GM23338 (cell line): ENCODE results near the gene AHI1. TPM values are rescaled to one million over a fixed set of nuclear protein-coding genes. Genes with fewer than 3 reads are reported as not detected.

Experiments used
- ATAC-seq: fragments of 200-7000 bp; cut with Tn5 transposase; 3 replicates; pipeline ENCODE4 v1.9.1; 2020
- DNase-seq: peaks from one replicate; pipeline ENCODE4 v3.0.0-alpha.2; 2015; ENCODE audit warnings: low spot score
- H2AFZ ChIP-seq: fragments of 200-600 bp; sonication (generic); 2 replicates; pipeline ENCODE4 v1.8.0; 2016; ENCODE audit warnings: antibody characterized with exemption, mild to moderate bottlenecking, moderate library complexity
- H3F3A ChIP-seq: fragments of 200-600 bp; sonication (generic); replicated peaks from 2 replicates; pipeline ENCODE4 v1.8.0; 2017; ENCODE audit warnings: antibody characterized with exemption, mixed run types, low read depth
- H3K27ac ChIP-seq: fragments of 200-600 bp; sonication (generic); 2 replicates; pipeline ENCODE4 v1.6.1; 2016; ENCODE audit warnings: low read depth
- H3K27me3 ChIP-seq: fragments of 200-600 bp; sonication (generic); 2 replicates; pipeline ENCODE4 v1.8.0; 2016; ENCODE audit warnings: mild to moderate bottlenecking, mixed run types, moderate library complexity; ENCODE audit not compliant: insufficient read depth
- H3K36me3 ChIP-seq: fragments of 200-600 bp; sonication (generic); 2 replicates; pipeline ENCODE4 v1.8.0; 2016; ENCODE audit warnings: mild to moderate bottlenecking; ENCODE audit not compliant: insufficient read depth
- H3K4me1 ChIP-seq: fragments of 200-600 bp; sonication (generic); 2 replicates; pipeline ENCODE4 v1.8.0; 2016; ENCODE audit warnings: mild to moderate bottlenecking, moderate library complexity; ENCODE audit not compliant: insufficient read depth
- H3K4me2 ChIP-seq: fragments of 200-600 bp; sonication (generic); 2 replicates; pipeline ENCODE4 v1.7.1; 2017; ENCODE audit warnings: mixed run types
- H3K4me3 ChIP-seq: fragments of 200-600 bp; sonication (generic); 2 replicates; pipeline ENCODE4 v1.6.1; 2016; ENCODE audit warnings: mixed run types
- H3K79me2 ChIP-seq: fragments of 200-600 bp; sonication (generic); replicated peaks from 2 replicates; pipeline ENCODE4 v1.8.0; 2017; ENCODE audit warnings: mild to moderate bottlenecking; ENCODE audit not compliant: insufficient read depth
- H3K9me2 ChIP-seq: fragments of 200-600 bp; sonication (generic); 2 replicates; pipeline ENCODE4 v1.8.0; 2017; ENCODE audit not compliant: insufficient read depth
- H4K20me1 ChIP-seq: fragments of 200-600 bp; sonication (generic); replicated peaks from 2 replicates; pipeline ENCODE4 v1.8.0; 2017; ENCODE audit warnings: mild to moderate bottlenecking; ENCODE audit not compliant: insufficient read depth
- H3K27ac Mint-ChIP-seq: 2 replicates; pipeline ENCODE4 v1.8.0; 2020; ENCODE audit warnings: inconsistent platforms, mild to moderate bottlenecking, moderate library complexity, mixed read lengths
- H3K27me3 Mint-ChIP-seq: 3 replicates; pipeline ENCODE4 v1.8.0; 2022; ENCODE audit warnings: low read depth, mild to moderate bottlenecking, moderate library complexity, mixed read lengths, inconsistent platforms; ENCODE audit not compliant: insufficient read depth, poor library complexity
- H3K36me3 Mint-ChIP-seq: 3 replicates; pipeline ENCODE4 v1.8.0; 2021; ENCODE audit warnings: low read depth, mild to moderate bottlenecking, inconsistent platforms, moderate library complexity, mixed read lengths
- H3K4me1 Mint-ChIP-seq: 3 replicates; pipeline ENCODE4 v1.8.0; 2020; ENCODE audit warnings: mild to moderate bottlenecking, inconsistent platforms, mixed read lengths
- H3K4me3 Mint-ChIP-seq: 3 replicates; pipeline ENCODE4 v1.8.0; 2021; ENCODE audit warnings: moderate library complexity, mild to moderate bottlenecking, inconsistent platforms, mixed read lengths
- H3K9me3 Mint-ChIP-seq: 3 replicates; pipeline ENCODE4 v1.8.0; 2020; ENCODE audit warnings: moderate library complexity, mild to moderate bottlenecking, inconsistent platforms, mixed read lengths
- CTCF ChIP-seq, 2 experiments: fragments of 200-600 bp in 1 of 2; sonication (generic) in 1 of 2; conservative IDR thresholded peaks; 2 replicates each; pipeline versions ENCODE4 v1.5.1 to v1.6.1; 2016 to 2017; ENCODE audit warnings: antibody characterized with exemption in 2 of 2, low read depth in 2 of 2, mild to moderate bottlenecking in 2 of 2, moderate library complexity in 1 of 2
- ETS1 ChIP-seq: IDR thresholded peaks from 2 replicates; pipeline ENCODE4 v1.6.1; 2016; ENCODE audit warnings: antibody characterized with exemption
- EZH2phosphoT487 ChIP-seq: fragments of 200-600 bp; sonication (generic); IDR thresholded peaks from one replicate; pipeline ENCODE4 v1.8.1; 2018; ENCODE audit warnings: antibody characterized with exemption; ENCODE audit not compliant: unreplicated experiment
- JUNB ChIP-seq: IDR thresholded peaks from one replicate; pipeline ENCODE4 v1.6.1; 2016; ENCODE audit warnings: antibody characterized with exemption; ENCODE audit not compliant: unreplicated experiment
- NANOG ChIP-seq: IDR thresholded peaks from 2 replicates; pipeline ENCODE4 v1.6.1; 2016; ENCODE audit warnings: antibody characterized with exemption, borderline replicate concordance
- ZNF462 ChIP-seq: fragments of 250-450 bp; sonication (Bioruptor Pico); IDR thresholded peaks from 2 replicates; pipeline ENCODE4 v1.5.0; 2020; ENCODE audit warnings: mild to moderate bottlenecking, moderate library complexity
- polyA plus RNA-seq: library from polyadenylated mRNA; unstranded; fragments of >200 nt; fragmentation: Nextera tagmentation; extraction: Ambion mirVana; gene quantifications from 2 replicates; pipeline ENCODE4 v1.2.1, GENCODE V29; 2016
- total RNA-seq: library from RNA; depleted of rRNA; stranded (reverse); fragments of >200 nt; shearing (Covaris generic); gene quantifications from 2 replicates; pipeline ENCODE4 v1.2.3, GENCODE V29; 2014

AHI1 gene
- total and polyA plus RNA-seq, 2 experiments from 2014 or later = 19.8 to 72.9 TPM

GRCh38 chr6:135257631-135258405 lies 239.7 kb downstream of the AHI1 start (continued):
- TF ChIP-seq CTCF (conservative IDR thresholded peaks at IDR 0.05; ENCODE audit: low read depth in 2 of 2) = no peak

- no peak for TF ChIP-seq CTCF (conservative IDR thresholded peaks at IDR 0.05; ENCODE audit: low read depth in 2 of 2)
- no peak for TF ChIP-seq ZNF462
- TF ChIP-seq EZH2phosphoT487 = no peak
- TF ChIP-seq ETS1 = no peak
- TF ChIP-seq NANOG = no peak
- no peak for TF ChIP-seq JUNB
- no peak for DNase-seq
Measured at GRCh38 chr6:135256866-135257265, 240.7 kb downstream of the AHI1 start.

More at GRCh38 chr6:135256866-135257265, 240.7 kb downstream of the AHI1 start:
- H3K36me3 ChIP-seq = no peaks in the 10 kb centered on the region; the same call in 1 of the 2 replicates
- H3K9me3 Mint-ChIP-seq = peaks cover 8% of the 10 kb centered on the region; the same call in 2 of the 3 replicates
- H3K4me1 ChIP-seq = peaks cover 16% of the 10 kb centered on the region
- no peaks in the 10 kb centered on the region for H3K27me3 ChIP-seq
- H3K27ac ChIP-seq = 0 out of 2 replicates have a peak overlapping the region, but pooled peaks have one; percentile 12
- no peak overlapping the region for H3K27ac Mint-ChIP-seq
- H3K4me3 ChIP-seq = no peak overlapping the region
- H3K4me3 Mint-ChIP-seq = no peak overlapping the region
- no peak for ATAC-seq
- H3K79me2 ChIP-seq = no peaks in the 10 kb centered on the region
- no peaks in the 10 kb centered on the region; the same call in 1 of the 3 replicates for H3K36me3 Mint-ChIP-seq
- no peak overlapping the region for H3K4me2 ChIP-seq
- H3K27me3 Mint-ChIP-seq = no peaks in the 10 kb centered on the region
- no peak overlapping the region for H2AFZ ChIP-seq
- no peaks in the 10 kb centered on the region for H3F3A ChIP-seq
- H4K20me1 ChIP-seq = no peaks in the 10 kb centered on the region
- H3K4me1 Mint-ChIP-seq = peaks cover 25% of the 10 kb centered on the region
- peaks cover 27% of the 10 kb centered on the region for H3K9me2 ChIP-seq
